Tibial artery (tissue), 4 donors: ENCODE measurements around the gene LNP1.
"Not testable (repeated sequence)": the region's sequence is repeated elsewhere in the genome, so short reads cannot be mapped to it uniquely, and the experiment has no call there.

Source experiments
- DNase-seq, 2 donors: peaks; one replicate each; pipeline ENCODE4 v3.0.0-alpha.2; 2019
- H3K27ac ChIP-seq, 2 donors: fragments of 200-600 bp; sonication (generic) in 1 of 2; 1 replicate in 1 of 2; 2 replicates in 1 of 2; pipeline ENCODE4 v1.5.1; 2018 to 2019; ENCODE audit warnings: mild to moderate bottlenecking in 1 of 2
- H3K27me3 ChIP-seq, 2 donors: fragments of 200-600 bp; sonication (generic) in 1 of 2; one replicate each; pipeline versions ENCODE4 v1.5.1 to v1.6.0; 2016 to 2019
- H3K36me3 ChIP-seq, 3 donors: fragments of 200-600 bp; sonication (generic) in 2 of 3; one replicate each; pipeline ENCODE4 v1.5.1; 2016 to 2019; ENCODE audit warnings: mild to moderate bottlenecking in 2 of 3
- H3K4me1 ChIP-seq, 4 donors: fragments of 200-600 bp; sonication (generic) in 2 of 4; 1 replicate in 3 of 4; 2 replicates in 1 of 4; pipeline ENCODE4 v1.5.1; 2016 to 2019
- H3K4me3 ChIP-seq, 2 donors: fragments of 200-600 bp; sonication (generic) in 1 of 2; 1 replicate in 1 of 2; 2 replicates in 1 of 2; pipeline ENCODE4 v1.5.1; 2018 to 2019; ENCODE audit warnings: mild to moderate bottlenecking in 2 of 2
- H3K9me3 ChIP-seq, 3 donors: fragments of 200-600 bp; sonication (generic) in 1 of 3; one replicate each; pipeline ENCODE4 v1.5.1; 2016 to 2019
- intact Hi-C: fragments of 100-400 bp; cut with DNase I; formaldehyde crosslinking; loops from one replicate; pipeline ENCODE4 v1.15.0; 2023; ENCODE audit warnings: low total_unique reads
- TF ChIP-seq, protein P1 (sequence below), 2 experiments: fragments of 200-600 bp in 1 of 2; fragments of 450-650 bp in 1 of 2; IDR thresholded peaks; one replicate each; pipeline ENCODE4 v1.5.1; 2017 to 2019; ENCODE audit warnings: antibody characterized with exemption in 2 of 2, mild to moderate bottlenecking in 1 of 2, moderate library complexity in 1 of 2

LNP1 gene

DNA sequence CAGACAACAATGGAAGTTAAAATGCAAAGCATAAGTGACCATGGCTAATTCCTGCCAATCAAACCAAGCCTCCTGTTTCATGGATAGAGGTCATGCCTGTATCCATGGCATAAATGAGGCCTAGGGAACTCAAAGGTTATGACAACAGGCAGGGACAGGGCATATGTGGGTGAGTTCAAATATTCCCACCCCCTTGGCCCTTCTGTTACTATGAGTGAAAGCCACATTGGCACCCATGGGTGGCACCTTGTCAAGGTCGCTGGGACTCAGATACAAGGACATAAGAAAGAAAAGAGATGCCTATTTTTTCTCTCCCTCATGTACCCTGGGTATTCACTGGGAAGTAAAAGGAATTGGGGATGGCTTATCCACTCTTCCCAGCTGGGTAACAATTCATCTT lies 65.8 kb downstream of the LNP1 start:
- Histone ChIP-seq H3K27ac (no peak overlapping the region), H3K27me3 (no peaks in the 10 kb centered on the region), H3K4me1 (no peaks in the 10 kb centered on the region), H3K4me3 (no peak overlapping the region), H3K9me3 (no peaks in the 10 kb centered on the region), H3K36me3 (no peaks in the 10 kb centered on the region)
- DNase-seq = no peak
- intact Hi-C loops = loop anchor here (10.0 kb wide), 1 partner anchor 152 kb away; no protein-coding TSS in a partner anchor
- TF ChIP-seq, protein P1, sequence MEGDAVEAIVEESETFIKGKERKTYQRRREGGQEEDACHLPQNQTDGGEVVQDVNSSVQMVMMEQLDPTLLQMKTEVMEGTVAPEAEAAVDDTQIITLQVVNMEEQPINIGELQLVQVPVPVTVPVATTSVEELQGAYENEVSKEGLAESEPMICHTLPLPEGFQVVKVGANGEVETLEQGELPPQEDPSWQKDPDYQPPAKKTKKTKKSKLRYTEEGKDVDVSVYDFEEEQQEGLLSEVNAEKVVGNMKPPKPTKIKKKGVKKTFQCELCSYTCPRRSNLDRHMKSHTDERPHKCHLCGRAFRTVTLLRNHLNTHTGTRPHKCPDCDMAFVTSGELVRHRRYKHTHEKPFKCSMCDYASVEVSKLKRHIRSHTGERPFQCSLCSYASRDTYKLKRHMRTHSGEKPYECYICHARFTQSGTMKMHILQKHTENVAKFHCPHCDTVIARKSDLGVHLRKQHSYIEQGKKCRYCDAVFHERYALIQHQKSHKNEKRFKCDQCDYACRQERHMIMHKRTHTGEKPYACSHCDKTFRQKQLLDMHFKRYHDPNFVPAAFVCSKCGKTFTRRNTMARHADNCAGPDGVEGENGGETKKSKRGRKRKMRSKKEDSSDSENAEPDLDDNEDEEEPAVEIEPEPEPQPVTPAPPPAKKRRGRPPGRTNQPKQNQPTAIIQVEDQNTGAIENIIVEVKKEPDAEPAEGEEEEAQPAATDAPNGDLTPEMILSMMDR (IDR thresholded peaks at IDR 0.05) = no peak

DNA sequence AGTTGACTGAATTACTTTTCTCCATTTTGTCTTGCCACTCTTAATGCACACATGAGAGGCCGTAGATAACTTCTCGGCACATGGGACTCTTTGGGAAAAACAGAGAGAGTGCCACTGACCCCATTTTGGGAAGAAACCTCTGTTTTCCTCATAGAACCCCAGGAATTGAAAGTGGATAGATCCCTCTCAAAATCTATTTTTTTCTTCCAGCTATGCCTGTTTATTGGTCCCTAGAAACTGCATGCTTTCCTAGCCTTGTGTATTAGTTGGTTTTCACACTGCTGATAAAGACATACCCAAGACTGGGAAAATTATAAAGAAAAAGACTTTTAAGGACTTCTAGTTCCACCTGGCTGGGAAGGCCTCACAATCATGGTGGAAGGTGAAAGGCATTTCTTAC lies 67.3 kb downstream of the LNP1 start:
- no peaks in the 10 kb centered on the region for H3K36me3 ChIP-seq
- intact Hi-C loops = loop anchor here (10.0 kb wide), 1 partner anchor 154 kb away; no protein-coding TSS in a partner anchor
- H3K4me3 ChIP-seq = no peak overlapping the region
- H3K27ac ChIP-seq = no peak overlapping the region
- DNase-seq = no peak
- H3K4me1 ChIP-seq = no peaks in the 10 kb centered on the region
- H3K27me3 ChIP-seq = no peaks in the 10 kb centered on the region
- TF ChIP-seq, protein P1 (IDR thresholded peaks at IDR 0.05) = no peak
- no peaks in the 10 kb centered on the region for H3K9me3 ChIP-seq

DNA sequence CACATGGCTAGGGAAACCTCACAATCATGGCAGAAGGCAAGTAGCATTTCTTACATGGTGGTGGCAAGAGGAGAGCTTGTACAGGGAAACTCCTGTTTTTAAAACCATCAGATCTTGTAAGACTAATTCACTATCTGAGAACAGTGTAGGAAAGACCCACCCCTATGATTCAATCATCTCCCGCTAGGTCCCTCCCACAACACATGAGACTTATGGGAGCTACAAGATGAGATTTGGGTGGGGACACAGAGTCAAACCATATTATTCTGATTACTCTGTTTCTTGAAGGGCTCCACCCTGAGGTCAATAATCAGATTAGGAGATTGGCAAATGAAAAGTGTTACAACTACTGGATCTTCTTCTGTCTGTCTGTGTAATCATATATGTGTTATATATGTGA lies 69.6 kb downstream of the LNP1 start:
- no peaks in the 10 kb centered on the region for H3K27me3 ChIP-seq
- H3K9me3 ChIP-seq = no peaks in the 10 kb centered on the region
- no peak overlapping the region for H3K4me3 ChIP-seq
- H3K36me3 ChIP-seq = no peaks in the 10 kb centered on the region
- no peaks in the 10 kb centered on the region for H3K4me1 ChIP-seq
- no peak overlapping the region for H3K27ac ChIP-seq
- no peak for DNase-seq
- intact Hi-C loops = no loop called here
- TF ChIP-seq, protein P1 (IDR thresholded peaks at IDR 0.05) = no peak

DNA sequence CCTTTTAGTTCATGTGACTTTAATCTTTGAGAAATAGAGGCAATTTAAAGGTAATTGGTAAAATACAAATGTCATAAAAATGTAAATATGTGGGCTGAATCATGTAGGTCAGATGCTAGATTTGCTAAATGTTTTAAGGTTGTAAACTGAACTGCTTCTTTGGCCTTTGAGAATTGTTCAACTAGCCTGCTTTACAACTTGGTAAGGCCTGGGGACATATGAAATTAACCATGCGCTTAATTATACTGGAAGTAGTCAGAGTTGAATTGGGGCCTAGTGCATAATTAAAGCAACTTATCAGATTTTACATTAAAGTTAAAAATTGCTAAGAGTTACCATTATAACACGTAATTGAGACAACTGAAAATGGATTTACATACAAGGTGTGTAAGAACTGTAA lies 70.1 kb downstream of the LNP1 start:
- no peak overlapping the region for H3K4me3 ChIP-seq
- no peaks in the 10 kb centered on the region for H3K9me3 ChIP-seq
- intact Hi-C loops = no loop called here
- no peaks in the 10 kb centered on the region for H3K36me3 ChIP-seq
- H3K27ac ChIP-seq = no peak overlapping the region
- DNase-seq = no peak
- H3K4me1 ChIP-seq = no peaks in the 10 kb centered on the region
- TF ChIP-seq, protein P1 (IDR thresholded peaks at IDR 0.05) = no peak
- no peaks in the 10 kb centered on the region for H3K27me3 ChIP-seq

DNA sequence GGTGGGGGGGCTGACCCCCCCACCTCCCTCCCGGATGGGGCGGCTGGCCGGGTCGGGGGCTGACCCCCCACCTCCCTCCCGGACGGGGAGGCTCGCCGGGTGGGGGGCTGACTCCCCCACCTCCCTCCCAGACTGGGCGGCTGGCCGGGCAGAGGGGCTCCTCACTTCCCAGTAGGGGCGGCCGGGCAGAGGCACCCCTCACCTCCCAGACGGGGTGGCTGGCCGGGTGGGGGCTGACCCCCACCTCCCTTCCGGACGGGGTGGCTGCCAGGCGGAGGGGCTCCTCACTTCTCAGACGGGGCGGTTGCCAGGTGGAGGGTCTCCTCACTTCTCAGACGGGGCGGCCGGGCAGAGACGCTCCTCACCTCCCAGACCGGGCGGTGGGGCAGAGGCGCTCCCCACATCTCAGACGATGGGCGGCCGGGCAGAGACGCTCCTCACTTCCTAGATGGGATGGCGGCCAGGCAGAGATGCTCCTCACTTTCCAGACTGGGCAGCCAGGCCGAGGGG lies 76.6 kb downstream of the LNP1 start:
- H3K27ac ChIP-seq, H3K4me1 ChIP-seq, H3K36me3 ChIP-seq, H3K4me3 ChIP-seq, DNase-seq, H3K27me3 ChIP-seq, H3K9me3 ChIP-seq, intact Hi-C loops: not testable (repeated sequence)

DNA sequence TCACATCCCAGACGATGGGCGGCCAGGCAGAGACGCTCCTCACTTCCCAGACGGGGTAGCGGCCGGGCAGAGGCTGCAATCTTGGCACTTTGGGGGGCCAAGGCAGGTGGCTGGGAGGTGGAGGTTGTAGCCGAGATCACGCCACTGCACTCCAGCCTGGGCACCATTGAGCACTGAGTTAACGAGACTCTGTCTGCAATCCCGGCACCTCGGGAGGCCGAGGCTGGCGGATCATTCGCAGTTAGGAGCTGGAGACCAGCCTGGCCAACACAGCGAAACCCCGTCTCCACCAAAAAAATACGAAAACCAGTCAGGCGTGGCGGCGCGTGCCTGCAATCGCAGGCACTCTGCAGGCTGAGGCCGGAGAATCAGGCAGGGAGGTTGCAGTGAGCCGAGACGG lies 77.2 kb downstream of the LNP1 start:
- H3K36me3 ChIP-seq, H3K27ac ChIP-seq, intact Hi-C loops, DNase-seq, H3K4me1 ChIP-seq, H3K9me3 ChIP-seq, H3K27me3 ChIP-seq, H3K4me3 ChIP-seq: not testable (repeated sequence)

DNA sequence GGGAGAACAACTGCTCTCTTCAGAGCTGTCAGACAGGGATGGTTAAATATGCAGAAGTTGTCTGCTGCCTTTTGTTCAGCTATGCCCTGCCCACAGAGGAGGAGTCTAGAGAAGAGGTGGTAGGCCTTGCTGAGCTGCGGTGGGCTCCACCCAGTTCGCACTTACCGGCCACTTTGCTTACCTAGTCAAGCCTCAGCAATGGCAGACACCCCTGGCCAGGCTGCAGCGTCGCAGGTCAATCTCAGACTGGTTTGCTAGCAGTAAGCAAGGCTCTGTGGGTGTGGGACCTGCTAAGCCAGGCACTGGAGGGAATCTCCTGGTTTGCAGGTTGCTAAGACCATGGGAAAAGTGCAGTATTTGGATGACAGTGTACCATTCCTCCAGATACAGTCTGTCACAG lies 78.7 kb downstream of the LNP1 start:
- intact Hi-C loops = no loop called here
- no peak overlapping the region for H3K4me3 ChIP-seq
- no peaks in the 10 kb centered on the region for H3K9me3 ChIP-seq
- no peaks in the 10 kb centered on the region for H3K4me1 ChIP-seq
- peaks cover 0 to 5% of the 10 kb centered on the region in 2 donors for H3K27me3 ChIP-seq
- TF ChIP-seq, protein P1 (IDR thresholded peaks at IDR 0.05) = no peak
- H3K27ac ChIP-seq = no peak overlapping the region
- H3K36me3 ChIP-seq = no peaks in the 10 kb centered on the region
- DNase-seq = no peak
